ENCODE data around the gene MAVS. TPM values are rescaled to one million over a fixed set of nuclear protein-coding genes. Genes with fewer than 3 reads are reported as not detected.

The MAVS gene
- total and polyA plus RNA-seq, 4 donors: 13.2 to 39.6 (median 20.9) TPM

- no peak for TF ChIP-seq CTCF (IDR thresholded peaks at IDR 0.05; ENCODE audit: control extremely low read depth, extremely low read depth)
- peaks cover 0 to 40% (median 14%) of the 10 kb centered on the region in 5 donors for H3K4me1 ChIP-seq (ENCODE audit: control insufficient read depth in 5 of 5, insufficient read depth in 5 of 5, low read length in 5 of 5)
- no peaks in the 10 kb centered on the region for H3K27me3 ChIP-seq (ENCODE audit: control insufficient read depth in 3 of 3, insufficient read depth in 3 of 3, low read length in 2 of 3)
- ATAC-seq (ENCODE audit: insufficient read depth, low FRiP score) (no peak), DNase-seq (no peak)
- H3K36me3 ChIP-seq (ENCODE audit: control insufficient read depth in 4 of 4, insufficient read depth in 4 of 4, low read length in 4 of 4): peaks cover 0 to 44% (median 15%) of the 10 kb centered on the region in 4 donors
- WGBS, 2 donors: 67 to 89% methylated on average over 5 of the region's 5 CpGs
- peak overlapping the region in 1 of 2 donors; percentile 58 for H3K27ac ChIP-seq (ENCODE audit: low read depth in 1 of 2, low read length in 1 of 2)
- no peaks in the 10 kb centered on the region for H3K9me3 ChIP-seq (ENCODE audit: control insufficient read depth in 4 of 4, insufficient read depth in 3 of 4, low read length in 3 of 4)
- peak overlapping the region; percentile 20 for H3K4me3 ChIP-seq
- no peak overlapping the region for H3K9ac ChIP-seq (ENCODE audit: insufficient read depth in 1 of 2, low read length in 2 of 2)
Observed at GRCh38 chr20:3798373-3798768, 48.3 kb upstream of the MAVS start.

- TF ChIP-seq CTCF (IDR thresholded peaks at IDR 0.05; ENCODE audit: control extremely low read depth, extremely low read depth): no peak
- peak overlapping the region; percentile 25 for H3K4me3 ChIP-seq
- H3K4me1 ChIP-seq (ENCODE audit: control insufficient read depth in 5 of 5, insufficient read depth in 5 of 5, low read length in 5 of 5): peaks cover 0 to 40% (median 14%) of the 10 kb centered on the region in 5 donors
- H3K9me3 ChIP-seq (ENCODE audit: control insufficient read depth in 4 of 4, insufficient read depth in 3 of 4, low read length in 3 of 4): no peaks in the 10 kb centered on the region
- ATAC-seq (ENCODE audit: insufficient read depth, low FRiP score) (no peak), DNase-seq (no peak)
- no peak overlapping the region for H3K9ac ChIP-seq (ENCODE audit: insufficient read depth in 1 of 2, low read length in 2 of 2)
- no peaks in the 10 kb centered on the region for H3K27me3 ChIP-seq (ENCODE audit: control insufficient read depth in 3 of 3, insufficient read depth in 3 of 3, low read length in 2 of 3)
- peak overlapping the region in 1 of 2 donors; percentile 73 for H3K27ac ChIP-seq (ENCODE audit: low read depth in 1 of 2, low read length in 1 of 2)
- 85 to 96% methylated on average over 3 of the region's 3 CpGs for WGBS, 2 donors
- peaks cover 0 to 48% (median 19%) of the 10 kb centered on the region in 4 donors for H3K36me3 ChIP-seq (ENCODE audit: control insufficient read depth in 4 of 4, insufficient read depth in 4 of 4, low read length in 4 of 4)
Observed at GRCh38 chr20:3798908-3799248, 47.8 kb upstream of the MAVS start.

GRCh38 chr20:3800256-3800877, 46.3 kb upstream of the MAVS start:
- no peak for TF ChIP-seq CTCF (IDR thresholded peaks at IDR 0.05; ENCODE audit: control extremely low read depth, extremely low read depth)
- H3K4me3 ChIP-seq: no peak overlapping the region
- ATAC-seq (ENCODE audit: insufficient read depth, low FRiP score) (no peak), DNase-seq (no peak)
- H3K36me3 ChIP-seq (ENCODE audit: control insufficient read depth in 4 of 4, insufficient read depth in 4 of 4, low read length in 4 of 4): peaks cover 0 to 58% (median 29%) of the 10 kb centered on the region in 4 donors
- no peaks in the 10 kb centered on the region for H3K9me3 ChIP-seq (ENCODE audit: control insufficient read depth in 4 of 4, insufficient read depth in 3 of 4, low read length in 3 of 4)
- no peak overlapping the region for H3K9ac ChIP-seq (ENCODE audit: insufficient read depth in 1 of 2, low read length in 2 of 2)
- 89 to 91% methylated on average over 17 to 18 of the region's 18 CpGs for WGBS, 2 donors
- H3K27me3 ChIP-seq (ENCODE audit: control insufficient read depth in 3 of 3, insufficient read depth in 3 of 3, low read length in 2 of 3): no peaks in the 10 kb centered on the region
- H3K4me1 ChIP-seq (ENCODE audit: control insufficient read depth in 5 of 5, insufficient read depth in 5 of 5, low read length in 5 of 5): peaks cover 0 to 48% (median 14%) of the 10 kb centered on the region in 5 donors
- H3K27ac ChIP-seq (ENCODE audit: low read depth in 1 of 2, low read length in 1 of 2): peak overlapping the region in 1 of 2 donors; percentile 69

GRCh38 chr20:3800878-3801260, 45.8 kb upstream of the MAVS start:
- Histone ChIP-seq H3K36me3 (ENCODE audit: control insufficient read depth in 4 of 4, insufficient read depth in 4 of 4, low read length in 4 of 4) (peaks cover 0 to 59% (median 31%) of the 10 kb centered on the region in 4 donors), H3K27ac (ENCODE audit: low read depth in 1 of 2, low read length in 1 of 2) (peak overlapping the region in 1 of 2 donors; percentile 69), H3K9me3 (ENCODE audit: control insufficient read depth in 4 of 4, insufficient read depth in 3 of 4, low read length in 3 of 4) (no peaks in the 10 kb centered on the region), H3K4me3 (no peak overlapping the region), H3K27me3 (ENCODE audit: control insufficient read depth in 3 of 3, insufficient read depth in 3 of 3, low read length in 2 of 3) (no peaks in the 10 kb centered on the region), H3K9ac (ENCODE audit: insufficient read depth in 1 of 2, low read length in 2 of 2) (no peak overlapping the region), H3K4me1 (ENCODE audit: control insufficient read depth in 5 of 5, insufficient read depth in 5 of 5, low read length in 5 of 5) (peaks cover 0 to 48% (median 14%) of the 10 kb centered on the region in 5 donors)
- no peak for TF ChIP-seq CTCF (IDR thresholded peaks at IDR 0.05; ENCODE audit: control extremely low read depth, extremely low read depth)
- ATAC-seq (ENCODE audit: insufficient read depth, low FRiP score): no peak
- no peak for DNase-seq
- 92 to 94% methylated on average over 7 to 8 of the region's 8 CpGs for WGBS, 2 donors
